SK-N-MC (cell line): ENCODE results near the gene HHIPL2.

ENCODE experiments used
- DNase-seq: peaks from one replicate; pipeline ENCODE4 v3.0.0-alpha.2; 2011; ENCODE audit warnings: low read depth, low spot score
- H3K27ac ChIP-seq: fragments of 200-600 bp; sonication (generic); 2 replicates; pipeline ENCODE4 v1.5.1; 2016; ENCODE audit warnings: mixed run types
- H3K36me3 ChIP-seq: fragments of 200-600 bp; sonication (generic); 2 replicates; pipeline ENCODE4 v1.6.1; 2017; ENCODE audit warnings: antibody characterized with exemption, low read length, mixed read lengths; ENCODE audit not compliant: insufficient read depth
- H3K4me3 ChIP-seq: fragments of 200-600 bp; sonication (generic); 2 replicates; pipeline ENCODE4 v1.5.1; 2016
- H3K9ac ChIP-seq: fragments of 200-600 bp; sonication (generic); 2 replicates; pipeline ENCODE4 v1.8.0; 2017; ENCODE audit warnings: mixed run types, mixed read lengths; ENCODE audit not compliant: insufficient read length
- H3K9me3 ChIP-seq: fragments of 200-600 bp; sonication (generic); 2 replicates; pipeline ENCODE4 v1.6.1; 2017; ENCODE audit warnings: low read depth, mild to moderate bottlenecking, antibody characterized with exemption, low read length, moderate library complexity, mixed read lengths
- EZH2 ChIP-seq: fragments of 200-600 bp; sonication (generic); IDR thresholded peaks from one replicate; pipeline ENCODE4 v1.6.1; 2017; ENCODE audit warnings: antibody characterized with exemption
- FOXP2 ChIP-seq: optimal IDR thresholded peaks from 2 replicates; pipeline ENCODE3; 2011; ENCODE audit warnings: mild to moderate bottlenecking, moderate library complexity; ENCODE audit not compliant: insufficient read depth; ENCODE audit errors: extremely low read length, control extremely low read depth
- POLR2AphosphoS5 ChIP-seq: IDR thresholded peaks from 2 replicates; pipeline ENCODE4 v1.6.1; 2012; ENCODE audit warnings: mild to moderate bottlenecking, low read depth, low read length, borderline replicate concordance

The HHIPL2 gene

GRCh38 chr1:222546548-222547259 is 1.2 kb downstream of the HHIPL2 start:
- peak; percentile 38; the same call in 1 of the 2 replicates for TF ChIP-seq POLR2AphosphoS5
- peak; percentile 32 for TF ChIP-seq FOXP2
- TF ChIP-seq EZH2: no peak
- peak overlapping the region; percentile 57 for H3K4me3 ChIP-seq
- H3K9ac ChIP-seq: peak overlapping the region; percentile 20
- H3K9me3 ChIP-seq: no peaks in the 10 kb centered on the region
- DNase-seq: peak; percentile 63
- H3K27ac ChIP-seq: peak overlapping the region; percentile 77
- no peaks in the 10 kb centered on the region for H3K36me3 ChIP-seq

- H3K27ac ChIP-seq: peak overlapping the region; percentile 77
- DNase-seq: no peak
Measured at GRCh38 chr1:222546091-222546490, 1.8 kb downstream of the HHIPL2 start.

GRCh38 chr1:222543817-222544216 is 4.1 kb downstream of the HHIPL2 start:
- H3K4me3 ChIP-seq: no peak overlapping the region
- TF ChIP-seq EZH2: no peak
- TF ChIP-seq FOXP2: no peak
- no peak for TF ChIP-seq POLR2AphosphoS5
- H3K36me3 ChIP-seq: no peaks in the 10 kb centered on the region
- no peaks in the 10 kb centered on the region for H3K9me3 ChIP-seq
- no peak for DNase-seq
- no peak overlapping the region for H3K27ac ChIP-seq
- no peak overlapping the region for H3K9ac ChIP-seq

More at GRCh38 chr1:222546091-222546490, 1.8 kb downstream of the HHIPL2 start:
- TF ChIP-seq FOXP2 (no peak), POLR2AphosphoS5 (no peak), EZH2 (no peak)
- no peaks in the 10 kb centered on the region for H3K9me3 ChIP-seq
- H3K36me3 ChIP-seq: no peaks in the 10 kb centered on the region
- peak overlapping the region; percentile 20 for H3K9ac ChIP-seq
- peak overlapping the region; percentile 57 for H3K4me3 ChIP-seq

GRCh38 chr1:222540598-222540995 is 7.3 kb downstream of the HHIPL2 start:
- H3K36me3 ChIP-seq: no peaks in the 10 kb centered on the region
- no peak overlapping the region for H3K4me3 ChIP-seq
- no peak overlapping the region for H3K27ac ChIP-seq
- DNase-seq: no peak
- no peak overlapping the region for H3K9ac ChIP-seq
- TF ChIP-seq POLR2AphosphoS5 (no peak), EZH2 (no peak), FOXP2 (no peak)
- H3K9me3 ChIP-seq: no peaks in the 10 kb centered on the region

- Histone ChIP-seq H3K9ac (no peak overlapping the region), H3K4me3 (no peak overlapping the region), H3K36me3 (no peaks in the 10 kb centered on the region), H3K27ac (no peak overlapping the region), H3K9me3 (no peaks in the 10 kb centered on the region)
- no peak for DNase-seq
- TF ChIP-seq POLR2AphosphoS5 (no peak), FOXP2 (no peak), EZH2 (no peak)
Measured at GRCh38 chr1:222539951-222540597, 7.8 kb downstream of the HHIPL2 start.

- Histone ChIP-seq H3K9ac (no peak overlapping the region), H3K27ac (no peak overlapping the region), H3K4me3 (no peak overlapping the region), H3K36me3 (no peaks in the 10 kb centered on the region), H3K9me3 (no peaks in the 10 kb centered on the region)
- no peak for TF ChIP-seq POLR2AphosphoS5
- no peak for TF ChIP-seq FOXP2
- TF ChIP-seq EZH2: no peak
- DNase-seq: no peak
Measured at GRCh38 chr1:222535455-222535854, 12.4 kb downstream of the HHIPL2 start.

- no peak for DNase-seq
- TF ChIP-seq POLR2AphosphoS5 (no peak), FOXP2 (no peak), EZH2 (no peak)
- no peaks in the 10 kb centered on the region for H3K9me3 ChIP-seq
- H3K4me3 ChIP-seq: no peak overlapping the region
- no peak overlapping the region for H3K9ac ChIP-seq
- no peak overlapping the region for H3K27ac ChIP-seq
- no peaks in the 10 kb centered on the region for H3K36me3 ChIP-seq
Measured at GRCh38 chr1:222530852-222531251, 17.1 kb downstream of the HHIPL2 start.

GRCh38 chr1:222529916-222530315 is 18.0 kb downstream of the HHIPL2 start:
- TF ChIP-seq FOXP2 (no peak), EZH2 (no peak), POLR2AphosphoS5 (no peak)
- no peaks in the 10 kb centered on the region for H3K9me3 ChIP-seq
- no peaks in the 10 kb centered on the region for H3K36me3 ChIP-seq
- no peak overlapping the region for H3K4me3 ChIP-seq
- DNase-seq: no peak
- no peak overlapping the region for H3K9ac ChIP-seq
- H3K27ac ChIP-seq: no peak overlapping the region

GRCh38 chr1:222529181-222529580 is 18.7 kb downstream of the HHIPL2 start:
- no peak overlapping the region for H3K4me3 ChIP-seq
- no peaks in the 10 kb centered on the region for H3K36me3 ChIP-seq
- DNase-seq: no peak
- TF ChIP-seq EZH2 (no peak), FOXP2 (no peak), POLR2AphosphoS5 (no peak)
- H3K27ac ChIP-seq: no peak overlapping the region
- H3K9ac ChIP-seq: no peak overlapping the region
- H3K9me3 ChIP-seq: no peaks in the 10 kb centered on the region
